Activated CD8-positive, alpha-beta T cell treated with anti-CD3 and anti-CD28 coated beads for 36 hours (primary cell): Measurements from ENCODE around the gene SEH1L. TPM values are rescaled to one million over a fixed set of nuclear protein-coding genes. Genes with fewer than 3 reads are reported as not detected.

ENCODE experiments used
- ATAC-seq: fragments of 200-7000 bp; cut with Tn5 transposase; one replicate; pipeline ENCODE4 v1.10.0; 2021; ENCODE audit warnings: mild to moderate bottlenecking, moderate library complexity
- CTCF ChIA-PET: fragments of 350-600 bp; sonication (Branson Sonifier 250); formaldehyde crosslinking; loops from one replicate; lab custom pipeline; 2021; ENCODE audit warnings: antibody characterized with exemption; lab: Charles Lee
- POLR2A ChIA-PET: fragments of 350-600 bp; sonication (Branson Sonifier 250); formaldehyde crosslinking; loops from one replicate; lab custom pipeline; 2021; ENCODE audit warnings: antibody characterized with exemption; lab: Charles Lee
- DNase-seq: peaks from one replicate; pipeline ENCODE4 v3.0.0-alpha.2; 2020
- H3K27ac Mint-ChIP-seq: one replicate; pipeline ENCODE4 v1.8.0; 2021; ENCODE audit warnings: mild to moderate bottlenecking, mixed read lengths
- H3K27me3 Mint-ChIP-seq: one replicate; pipeline ENCODE4 v1.8.0; 2021; ENCODE audit warnings: mixed read lengths
- H3K36me3 Mint-ChIP-seq: one replicate; pipeline ENCODE4 v1.8.0; 2021; ENCODE audit warnings: low read depth, mixed read lengths
- H3K4me1 Mint-ChIP-seq: one replicate; pipeline ENCODE4 v1.8.0; 2021; ENCODE audit warnings: low read depth, mixed read lengths
- H3K4me3 Mint-ChIP-seq: one replicate; pipeline ENCODE4 v1.8.0; 2021; ENCODE audit warnings: mild to moderate bottlenecking, moderate library complexity, mixed read lengths
- H3K9me3 Mint-ChIP-seq: one replicate; pipeline ENCODE4 v1.8.0; 2021; ENCODE audit warnings: mixed read lengths
- CTCF ChIP-seq: fragments of 200-600 bp; IDR thresholded peaks from one replicate; pipeline ENCODE4 v1.8.0; 2022; ENCODE audit warnings: antibody characterized with exemption, mild to moderate bottlenecking
- intact Hi-C: fragments of 100-400 bp; cut with micrococcal nuclease; formaldehyde crosslinking; loops from one replicate; pipeline ENCODE4 v1.10.0; 2022
- total RNA-seq, 2 experiments: library from RNA; stranded (reverse); gene quantifications; one replicate each; pipeline ENCODE4 v1.2.3, GENCODE V29; 2021

SEH1L gene
- total RNA-seq, 2 experiments from 2014 or later: 105 to 110 TPM

DNA sequence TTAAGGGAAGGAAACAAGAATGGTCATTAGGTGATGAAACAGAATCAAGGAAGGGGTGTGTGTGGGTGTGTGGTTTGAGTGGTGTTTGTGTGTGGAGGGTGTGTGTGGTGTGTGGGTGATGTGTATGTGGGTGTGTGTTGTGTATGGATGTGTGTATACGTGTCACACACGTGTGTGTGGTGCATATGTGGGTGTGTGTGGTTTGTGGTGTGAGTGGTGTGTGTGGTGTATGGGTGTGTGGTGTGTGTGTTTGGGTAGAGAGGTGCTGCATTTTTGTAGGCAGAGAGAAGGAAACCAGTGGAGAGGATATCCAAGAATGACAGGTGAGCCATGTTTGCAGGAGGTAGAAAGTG is 42.3 kb downstream of the SEH1L start:
- intact Hi-C loops: no loop called here
- DNase-seq (peak; percentile 77), ATAC-seq (no peak)
- CTCF ChIA-PET: interaction anchor here (1.1 to 1.7 kb wide), 3 partner anchors 10 to 170 kb away, joined by 3 to 4 read pairs (median 4); no protein-coding TSS in a partner anchor
- POLR2A ChIA-PET: interaction anchor here (0.9 to 4.9 kb wide), 9 partner anchors 10 to 147 kb away, joined by 3 to 26 read pairs (median 6); partner anchors contain the start of gene SEH1L
- peaks cover 22% of the 10 kb centered on the region for H3K36me3 Mint-ChIP-seq
- H3K27ac Mint-ChIP-seq: peak overlapping the region; percentile 96
- peaks cover 1% of the 10 kb centered on the region for H3K27me3 Mint-ChIP-seq
- peak overlapping the region; percentile 89 for H3K4me3 Mint-ChIP-seq
- no peak for TF ChIP-seq CTCF
- no peaks in the 10 kb centered on the region for H3K9me3 Mint-ChIP-seq
- peaks cover 13% of the 10 kb centered on the region for H3K4me1 Mint-ChIP-seq

GRCh38 chr18:12990641-12990966 is 42.8 kb downstream of the SEH1L start:
- no peak for TF ChIP-seq CTCF
- Mint-ChIP-seq H3K36me3 (peaks cover 19% of the 10 kb centered on the region), H3K27me3 (peaks cover 1% of the 10 kb centered on the region), H3K4me1 (peaks cover 13% of the 10 kb centered on the region), H3K27ac (peak overlapping the region; percentile 96), H3K9me3 (no peaks in the 10 kb centered on the region), H3K4me3 (peak overlapping the region; percentile 89)
- ChIA-PET POLR2A (interaction anchor here (0.6 to 4.9 kb wide), 19 partner anchors 10 to 288 kb away, joined by 3 to 26 read pairs (median 4); partner anchors contain the start of genes CEP76, PSMG2, PTPN2 and SEH1L), CTCF (interaction anchor here (0.8 to 1.7 kb wide), 4 partner anchors 10 to 169 kb away, joined by 3 to 4 read pairs (median 4); no protein-coding TSS in a partner anchor)
- ATAC-seq: no peak
- no peak for DNase-seq
- intact Hi-C loops: no loop called here

GRCh38 chr18:12990967-12991820 is 43.4 kb downstream of the SEH1L start, which contains the start of gene CEP192:
TSS of gene CEP192 (plus strand) at chr18:12991362. CDS start at chr18:12999425, 8,063 bp downstream.
- Mint-ChIP-seq H3K4me3 (peak within 1 kb of the TSS; percentile 89), H3K27ac (peak within 1 kb of the TSS; percentile 96), H3K4me1 (peaks cover 13% of the 10 kb centered on the region), H3K9me3 (no peaks in the 10 kb centered on the region), H3K36me3 (peaks cover 19% of the 10 kb centered on the region), H3K27me3 (peaks cover 1% of the 10 kb centered on the region)
- ATAC-seq: peak; percentile 90
- ChIA-PET POLR2A (interaction anchor here (0.6 to 4.9 kb wide), 23 partner anchors 9 to 304 kb away, joined by 3 to 26 read pairs (median 4); partner anchors contain the start of genes CEP76, PSMG2, PTPN2 and SEH1L), CTCF (interaction anchor here (0.7 to 1.7 kb wide), 5 partner anchors 9 to 169 kb away, joined by 3 to 4 read pairs (median 4); no protein-coding TSS in a partner anchor)
- intact Hi-C loops: no loop called here
- no peak for TF ChIP-seq CTCF
- DNase-seq: peak; percentile 98

DNA sequence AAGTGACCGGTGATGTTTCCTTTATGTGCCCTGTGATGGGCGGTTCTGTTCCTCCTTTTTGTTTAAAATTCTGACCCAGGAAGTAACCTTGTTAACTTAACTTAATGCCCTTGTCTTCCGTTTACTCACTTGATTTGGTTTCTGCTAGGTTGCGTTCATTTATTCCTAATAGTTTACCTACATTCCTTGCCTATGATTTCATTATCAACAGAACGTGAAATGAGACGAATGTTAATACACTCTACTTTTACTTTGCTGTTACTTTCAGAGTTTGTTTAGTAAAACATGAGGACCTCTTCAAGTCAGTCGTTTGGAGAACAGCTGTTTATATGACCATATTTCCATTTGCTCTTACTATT is 44.0 kb downstream of the SEH1L start:
- TF ChIP-seq CTCF: no peak
- no peak for ATAC-seq
- intact Hi-C loops: no loop called here
- ChIA-PET POLR2A (interaction anchor here (0.7 to 4.9 kb wide), 10 partner anchors 8 to 289 kb away, joined by 3 to 26 read pairs (median 6); partner anchors contain the start of genes CEP76, PSMG2, PTPN2 and SEH1L), CTCF (interaction anchor here (1.7 kb wide), 1 partner anchor 168 kb away, joined by 4 read pairs; no protein-coding TSS in a partner anchor)
- Mint-ChIP-seq H3K27ac (peak overlapping the region; percentile 96), H3K4me3 (peak overlapping the region; percentile 89), H3K9me3 (no peaks in the 10 kb centered on the region), H3K36me3 (peaks cover 17% of the 10 kb centered on the region), H3K27me3 (peaks cover 1% of the 10 kb centered on the region), H3K4me1 (peaks cover 13% of the 10 kb centered on the region)
- DNase-seq: no peak
